Adipose tissue (tissue), 3 donors: ENCODE results near the gene OR6J1. TPM values are rescaled to one million over a fixed set of nuclear protein-coding genes. Genes with fewer than 3 reads are reported as not detected.
"Not testable (repeated sequence)": the region's sequence is repeated elsewhere in the genome, so short reads cannot be mapped to it uniquely, and the experiment has no call there.

Experiments
- H3K27ac ChIP-seq: one replicate; pipeline ENCODE4 v1.5.1; 2013; ENCODE audit warnings: low read depth, low read length
- WGBS, 3 donors: extraction: QIAGEN DNeasy Blood & Tissue Kit; methylation state at CpG; one replicate each; pipeline ENCODE4 v1.1.7; 2013; 5-methylcytosine and 5-hydroxymethylcytosine counted together
- polyA plus RNA-seq, 3 donors: library from polyadenylated mRNA; stranded (reverse); fragments of 200-250 nt; gene quantifications; one replicate each; pipeline ENCODE4 v1.2.3, GENCODE V29; 2013
- donor health status: healthy with polysubstance abuse.
- donor health status: Bipolar disorder and iron deficiency.
- donor health status: healthy.

Gene OR6J1
- polyA plus RNA-seq, 3 donors, result not detected

DNA sequence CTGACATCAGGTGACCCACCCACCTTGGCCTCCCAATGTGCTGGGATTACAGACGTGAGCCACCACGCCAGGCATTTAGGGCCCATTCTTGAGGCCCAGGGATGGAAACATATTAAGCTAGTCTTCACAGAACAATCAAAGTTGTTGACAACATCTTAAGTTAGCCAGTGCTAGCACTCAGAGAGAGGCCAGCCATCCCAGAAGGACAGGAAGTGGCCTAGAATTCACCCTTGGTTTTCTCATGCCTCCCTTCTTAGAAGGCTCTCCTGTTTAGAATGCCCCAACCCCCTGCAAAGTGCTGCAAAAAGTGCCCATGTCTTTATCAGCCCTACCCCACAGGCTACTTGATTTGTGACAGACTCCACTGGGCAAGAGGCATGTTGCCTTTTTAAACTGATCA is 12.1 kb upstream of the OR6J1 start:
- WGBS, 3 donors, result 84 to 91% (median 86%) methylated on average over 2 of the region's 2 CpGs
- H3K27ac ChIP-seq, result no peak overlapping the region

DNA sequence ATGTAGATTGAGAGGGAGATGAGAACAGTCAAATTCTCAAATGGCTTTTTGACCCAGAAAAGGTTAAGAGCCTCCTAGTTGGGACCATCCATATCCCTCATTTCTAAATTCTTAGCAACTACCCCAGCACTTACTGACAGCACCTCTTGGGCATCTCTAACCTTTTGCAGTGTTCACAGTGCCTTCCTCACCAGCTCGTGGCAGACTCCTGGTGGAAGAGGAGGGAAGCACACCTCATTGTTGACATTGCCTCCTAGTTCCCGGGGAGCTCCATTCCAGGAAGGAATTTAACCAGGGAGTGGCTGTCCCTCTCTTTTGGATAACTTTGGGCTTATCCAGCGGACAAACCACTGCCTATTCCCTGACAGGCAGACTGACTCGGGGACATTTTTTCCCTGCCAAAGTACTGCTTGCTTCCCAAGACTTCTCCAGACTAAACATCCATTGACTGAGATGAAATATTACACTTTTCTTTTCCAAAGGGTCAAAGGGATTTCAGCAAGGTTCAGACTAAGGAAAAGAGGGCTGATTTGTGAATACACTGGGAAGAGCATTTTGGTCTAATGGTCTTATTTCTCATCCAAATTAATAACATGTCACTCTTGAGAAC is 9.0 kb upstream of the OR6J1 start:
- 7 to 9% (median 8%) methylated on average over 4 of the region's 4 CpGs for WGBS, 3 donors
- H3K27ac ChIP-seq, result no peak overlapping the region

DNA sequence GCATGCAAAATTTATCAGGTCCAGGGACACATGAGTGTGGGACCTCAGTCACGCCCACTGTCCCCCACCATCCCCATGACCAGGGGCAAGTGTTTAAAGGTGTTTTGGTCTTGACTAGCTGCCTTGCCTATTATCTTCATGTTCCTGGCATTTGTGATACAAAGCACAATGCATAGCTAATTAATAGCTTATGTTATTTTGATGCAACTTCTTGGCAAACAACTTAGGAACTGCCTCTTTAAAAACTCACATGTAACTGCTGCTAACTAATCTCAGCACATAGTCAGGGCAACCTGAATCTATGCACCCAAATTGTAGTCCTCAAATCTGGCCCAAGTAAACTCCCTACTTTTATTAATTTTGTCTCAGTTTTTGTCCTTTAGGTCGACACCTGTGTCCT is 7.4 kb upstream of the OR6J1 start:
- 77 to 93% (median 78%) methylated on average over 2 of the region's 2 CpGs for WGBS, 3 donors
- H3K27ac ChIP-seq, result no peak overlapping the region

GRCh38 chr14:22650960-22651521 is 6.9 kb upstream of the OR6J1 start:
- no peak overlapping the region for H3K27ac ChIP-seq
- WGBS, 3 donors, result 56 to 79% (median 71%) methylated on average over 3 of the region's 3 CpGs

GRCh38 chr14:22650046-22650739 is 6.0 kb upstream of the OR6J1 start:
- H3K27ac ChIP-seq, result no peak overlapping the region
- 79 to 87% (median 82%) methylated on average over 7 of the region's 7 CpGs for WGBS, 3 donors

- H3K27ac ChIP-seq, result no peak overlapping the region
- WGBS, 3 donors, result 47 to 73% (median 67%) methylated on average over 2 of the region's 2 CpGs
These were observed 4.4 kb upstream of the OR6J1 start for GRCh38 chr14:22648506-22648905.

DNA sequence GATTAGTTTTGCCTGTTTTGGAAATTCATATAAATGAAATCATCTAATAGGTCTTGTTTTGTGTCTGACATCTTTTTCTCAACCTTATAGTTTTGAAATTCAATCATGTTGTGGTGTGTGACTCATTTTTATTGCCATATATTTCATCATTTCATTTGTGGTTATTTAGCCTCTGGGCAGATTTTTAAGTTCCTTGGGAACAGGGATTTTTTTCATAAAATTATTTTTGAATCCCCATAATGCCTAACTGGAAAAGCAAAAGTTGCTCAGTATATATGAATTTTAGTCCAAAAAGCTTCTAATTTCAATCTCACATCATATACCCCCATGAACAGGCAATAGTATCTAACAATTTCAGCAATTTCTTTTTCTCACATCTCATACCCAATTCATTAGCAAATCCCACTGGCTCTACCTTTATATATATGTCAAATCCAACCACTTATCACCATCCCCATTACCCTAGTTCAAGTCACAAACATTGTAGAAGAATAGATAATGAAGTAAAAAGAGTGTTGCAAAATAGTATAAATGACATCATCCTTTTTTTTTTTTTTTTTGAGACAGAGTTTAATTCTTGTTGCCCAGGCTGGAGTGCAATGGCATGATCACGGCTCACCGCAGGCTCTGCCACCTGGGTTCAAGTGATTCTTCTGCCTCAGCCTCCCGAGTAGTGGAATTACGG is 2.6 kb upstream of the OR6J1 start:
- WGBS, 3 donors, result 86 to 89% (median 88%) methylated on average over 4 of the region's 4 CpGs
- H3K27ac ChIP-seq, result no peak overlapping the region

- H3K27ac ChIP-seq, result no peak overlapping the region
- 42 to 57% (median 56%) methylated on average over 3 of the region's 3 CpGs for WGBS, 3 donors
These were observed 2.3 kb downstream of the OR6J1 start for GRCh38 chr14:22641846-22642245.

DNA sequence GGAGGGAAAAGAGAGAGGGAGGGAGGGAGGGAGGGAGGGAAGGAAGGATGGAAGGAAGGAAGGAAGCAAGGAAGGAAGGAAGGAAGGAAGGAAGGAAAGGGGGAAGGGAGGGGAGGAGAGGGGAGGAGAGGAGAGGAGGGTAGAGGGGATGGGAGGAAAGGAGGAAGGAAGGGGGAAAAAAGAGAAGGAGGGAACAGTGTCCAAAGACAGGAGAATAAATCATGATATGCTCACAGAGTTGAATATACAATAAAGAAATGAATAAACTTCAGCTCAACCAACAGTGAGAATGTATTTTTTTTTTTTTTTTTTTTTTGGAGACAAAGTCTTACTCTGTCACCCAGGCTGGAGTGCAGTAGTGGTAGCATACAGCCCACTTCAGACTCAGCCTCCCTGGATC is 4.0 kb downstream of the OR6J1 start:
- H3K27ac ChIP-seq, result no peak overlapping the region

GRCh38 chr14:22635980-22636379 is 8.2 kb downstream of the OR6J1 start:
- 0 to 68% (median 57%) methylated on average over 1 of the region's 1 CpG for WGBS, 3 donors
- not testable (repeated sequence) for H3K27ac ChIP-seq

DNA sequence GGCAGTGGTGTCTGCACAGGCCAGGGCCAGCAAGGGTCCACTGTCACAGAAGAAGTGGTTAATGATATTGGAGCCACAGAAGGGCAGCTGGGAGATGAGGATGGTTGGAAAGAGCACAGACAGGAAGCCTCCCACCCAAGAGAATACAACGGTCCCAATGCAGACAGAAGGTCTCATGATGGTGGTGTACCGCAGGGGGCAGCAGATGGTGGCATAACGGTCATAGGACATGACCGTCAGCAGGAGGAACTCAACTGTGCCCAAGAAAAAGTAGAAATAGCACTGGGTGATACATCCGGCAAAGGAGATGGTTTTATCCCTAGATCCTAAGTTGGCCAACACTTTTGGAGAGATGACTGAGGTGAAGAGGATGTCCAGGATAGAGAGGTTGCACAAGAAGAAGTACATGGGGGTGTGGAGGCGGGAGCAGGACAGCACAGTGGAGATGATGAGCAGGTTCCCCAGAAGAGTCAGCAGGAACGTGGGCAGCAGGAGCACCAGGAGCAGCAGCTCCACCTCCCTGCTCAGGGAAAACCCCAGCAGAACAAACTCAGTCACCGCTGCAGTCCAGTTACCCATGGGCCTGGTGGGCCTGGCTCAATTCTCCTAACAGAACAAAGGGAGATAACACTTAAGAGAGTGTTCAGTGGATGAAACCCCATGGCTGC is 9.8 kb downstream of the OR6J1 start:
- no peak overlapping the region for H3K27ac ChIP-seq
- WGBS, 3 donors, result 80 to 91% (median 86%) methylated on average over 8 of the region's 8 CpGs

- WGBS, 3 donors, result 67 to 71% (median 71%) methylated on average over 2 of the region's 2 CpGs
- H3K27ac ChIP-seq, result no peak overlapping the region
These were observed 13.7 kb downstream of the OR6J1 start for GRCh38 chr14:22630486-22630885.

DNA sequence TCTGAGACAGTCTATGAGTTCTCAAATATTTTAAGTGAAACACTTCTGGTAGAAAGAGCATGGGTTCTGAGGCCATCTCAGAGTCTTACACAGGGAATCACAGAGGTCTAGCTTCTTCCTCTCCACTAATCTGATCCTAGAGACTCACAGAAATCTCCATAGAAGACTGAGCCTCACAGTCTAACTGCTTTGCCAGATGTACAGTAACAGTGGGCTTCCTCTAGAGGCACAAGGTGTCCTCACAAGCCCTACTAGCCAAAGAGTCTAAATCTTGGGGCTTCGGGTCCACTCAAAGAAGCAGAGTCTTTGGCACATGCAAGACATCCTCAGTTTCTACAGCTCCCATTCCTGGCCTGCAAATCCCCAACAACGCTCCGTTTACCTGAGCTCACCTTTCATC is 14.1 kb downstream of the OR6J1 start:
- no peak overlapping the region for H3K27ac ChIP-seq
- 92 to 96% (median 94%) methylated on average over 3 of the region's 3 CpGs for WGBS, 3 donors

- WGBS, 3 donors, result 61 to 71% (median 61%) methylated on average over 5 of the region's 5 CpGs
- no peak overlapping the region for H3K27ac ChIP-seq
These were observed 14.8 kb downstream of the OR6J1 start for GRCh38 chr14:22629361-22629760.

DNA sequence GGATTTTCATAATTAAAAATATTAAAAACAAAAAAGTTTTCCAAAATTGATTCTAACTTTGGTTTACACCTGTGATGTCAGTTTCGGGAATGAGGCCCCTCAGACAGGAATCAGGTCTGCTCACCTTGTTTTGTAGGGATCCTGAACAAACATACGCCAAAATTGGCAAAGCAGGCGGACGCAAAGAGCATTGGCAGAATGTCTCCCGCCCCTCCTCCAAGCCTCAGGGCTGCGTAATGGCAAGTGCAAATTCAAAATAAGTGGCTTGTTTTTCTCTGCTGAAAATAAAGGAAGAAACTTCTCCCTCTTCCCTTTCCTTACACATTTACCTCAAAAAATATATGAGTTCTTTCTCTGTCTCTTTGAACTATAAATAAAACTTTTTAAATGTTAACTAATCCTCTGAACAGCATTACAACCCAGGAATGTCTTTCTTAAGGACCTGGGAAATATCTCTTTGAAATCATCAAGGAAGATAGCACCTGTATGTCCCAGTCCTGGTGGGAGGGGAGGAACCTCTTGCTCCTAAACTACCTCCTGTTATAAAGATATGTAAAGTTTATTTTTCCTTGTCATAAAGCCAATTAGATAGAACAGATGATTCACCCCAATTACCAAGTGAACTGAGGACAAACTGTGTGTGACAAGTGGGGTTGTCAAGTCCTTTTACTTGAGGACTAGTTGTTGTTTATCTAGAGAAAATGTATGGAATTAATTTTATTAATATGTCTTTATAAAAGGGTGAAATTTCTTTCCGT is 16.5 kb downstream of the OR6J1 start:
- WGBS, 3 donors, result 65 to 83% (median 81%) methylated on average over 7 of the region's 7 CpGs

DNA sequence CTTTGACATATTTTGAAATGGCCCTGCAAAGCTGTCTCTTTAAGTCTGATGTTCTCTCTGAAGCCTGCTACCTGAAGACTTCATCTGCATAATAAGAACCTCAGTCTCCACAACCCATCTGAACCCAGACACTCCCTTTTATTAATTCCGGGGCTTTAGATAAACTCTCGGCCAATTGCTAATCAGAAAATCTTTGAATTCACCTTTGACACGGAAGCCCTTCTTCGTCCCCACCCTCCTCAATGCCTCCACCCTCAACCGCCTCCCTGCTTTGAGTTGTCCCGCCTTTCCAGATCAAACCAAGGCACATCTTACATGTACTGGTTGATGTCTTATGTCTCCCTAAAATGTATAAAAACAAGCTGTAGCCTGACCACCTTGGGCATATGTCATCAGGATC is 17.6 kb downstream of the OR6J1 start:
- no peak overlapping the region for H3K27ac ChIP-seq
- WGBS, 3 donors, result 85 to 89% (median 88%) methylated on average over 6 of the region's 6 CpGs

More for the DNA sequence above, 16.5 kb downstream of the OR6J1 start:
- no peak overlapping the region for H3K27ac ChIP-seq

DNA sequence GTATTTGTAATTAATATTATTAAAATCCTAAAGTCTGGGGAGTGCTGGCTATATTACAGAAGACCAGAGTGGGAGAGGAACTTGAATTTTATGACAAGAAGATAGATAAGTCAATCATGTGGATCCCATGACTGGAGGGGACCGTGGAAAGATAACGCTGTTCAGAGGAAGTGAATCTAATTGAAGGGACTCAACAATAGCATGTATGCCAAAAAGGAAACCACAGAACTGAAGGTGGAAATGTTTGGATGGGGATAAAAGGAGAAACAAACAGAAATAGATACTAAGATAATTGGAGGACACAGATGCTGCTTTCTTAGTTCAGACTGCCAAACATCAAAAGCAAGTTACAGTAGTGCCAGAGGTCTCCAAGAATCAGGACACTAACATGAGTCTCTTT is 21.1 kb downstream of the OR6J1 start:
- WGBS, 3 donors, result 7 to 33% (median 24%) methylated on average over 2 of the region's 2 CpGs
- H3K27ac ChIP-seq, result no peak overlapping the region

- 85 to 96% (median 91%) methylated on average over 2 of the region's 2 CpGs for WGBS, 3 donors
- no peak overlapping the region for H3K27ac ChIP-seq
These were observed 21.9 kb downstream of the OR6J1 start for GRCh38 chr14:22622255-22622654.
